Measurements from ENCODE around the gene SLC35G6.
"Not testable (repeated sequence)": the region's sequence is repeated elsewhere in the genome, so short reads cannot be mapped to it uniquely, and the experiment has no call there.

SLC35G6 gene

DNA sequence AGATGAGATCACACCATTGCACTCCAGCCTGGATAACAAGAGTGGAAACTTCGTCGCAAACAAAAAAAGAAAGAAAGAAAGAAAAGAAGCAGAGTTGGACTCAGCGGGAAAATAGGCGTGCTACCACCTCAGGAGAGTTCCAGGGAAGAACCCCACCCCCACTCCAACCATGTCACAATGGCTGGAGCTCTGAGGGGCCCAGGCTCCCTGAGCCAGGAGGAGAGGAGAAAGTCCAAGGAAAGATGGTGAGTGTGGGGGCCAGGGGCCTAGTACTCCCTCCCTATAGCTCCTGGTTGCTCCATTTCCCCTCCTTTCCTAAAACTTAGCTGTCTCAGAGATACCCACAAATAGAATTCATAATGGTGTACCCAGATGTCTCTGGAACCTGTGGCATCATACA is at the start of gene SLC35G6:
SLC35G6 (plus strand) TSS at position 172 of the 400 bp plus-strand sequence; CDS start at position 243, 71 bp downstream.
- DNase-seq (ENCODE audit: low read depth in 2 of 2) = not testable (repeated sequence)

DNA sequence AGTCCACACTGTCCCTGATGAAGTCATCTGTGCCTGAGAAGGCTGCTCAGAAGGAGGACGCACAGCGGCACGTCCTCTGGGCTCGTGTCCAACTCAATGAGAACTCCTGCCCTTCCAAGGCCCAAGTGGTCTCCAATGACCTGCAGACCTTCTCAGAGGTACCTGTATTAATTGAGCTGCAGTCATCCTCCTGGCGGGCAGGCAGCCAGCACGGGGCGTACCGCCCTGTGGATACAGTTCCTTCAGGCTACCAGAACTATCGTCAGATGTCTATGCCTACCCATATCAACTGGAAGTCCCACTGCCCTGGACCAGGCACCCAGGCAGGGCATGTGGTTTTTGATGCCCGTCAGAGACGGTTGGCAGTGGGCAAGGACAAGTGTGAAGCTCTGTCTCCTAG is 49.0 kb upstream of the SLC35G6 start:
- DNase-seq (ENCODE audit: low read depth in 2 of 2) = no peak

DNA sequence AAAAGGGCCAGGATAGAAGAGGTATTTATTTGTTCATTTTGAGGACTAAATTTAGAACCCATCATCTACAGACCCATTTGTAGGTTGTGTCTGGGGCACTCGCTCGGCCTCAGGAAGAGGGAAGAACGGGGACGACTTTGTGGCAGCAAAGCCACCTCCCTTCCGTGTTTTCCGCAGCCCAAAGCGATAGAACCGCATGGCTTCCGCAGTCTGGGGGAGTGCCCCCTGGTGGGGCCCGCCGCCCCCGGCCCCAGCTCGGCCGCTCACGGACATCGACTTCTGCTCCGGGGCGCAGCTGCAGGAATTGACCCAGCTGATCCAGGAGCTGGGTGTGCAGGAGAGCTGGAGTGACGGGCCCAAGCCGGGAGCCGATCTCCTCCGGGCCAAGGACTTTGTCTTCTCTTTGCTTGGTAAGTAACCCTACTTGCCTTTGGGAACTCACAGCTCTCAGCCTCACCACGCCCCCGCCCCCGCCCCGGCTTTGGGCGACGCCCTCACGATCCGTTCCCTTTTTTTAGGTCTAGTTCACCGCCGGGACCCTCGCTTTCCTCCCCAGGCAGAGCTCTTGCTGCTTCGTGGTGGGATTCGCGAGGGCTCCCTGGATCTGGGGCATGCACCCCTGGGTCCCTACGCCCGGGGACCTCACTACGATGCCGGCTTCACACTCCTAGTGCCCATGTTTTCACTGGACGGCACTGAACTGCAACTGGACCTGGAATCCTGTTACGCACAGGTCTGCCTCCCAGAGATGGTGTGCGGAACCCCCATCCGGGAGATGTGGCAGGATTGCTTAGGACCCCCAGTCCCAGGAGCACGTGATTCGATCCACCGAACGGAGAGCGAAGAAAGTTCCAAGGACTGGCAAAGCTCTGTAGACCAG is 45.3 kb upstream of the SLC35G6 start:
- no peak for DNase-seq (ENCODE audit: low read depth in 2 of 2)

DNA sequence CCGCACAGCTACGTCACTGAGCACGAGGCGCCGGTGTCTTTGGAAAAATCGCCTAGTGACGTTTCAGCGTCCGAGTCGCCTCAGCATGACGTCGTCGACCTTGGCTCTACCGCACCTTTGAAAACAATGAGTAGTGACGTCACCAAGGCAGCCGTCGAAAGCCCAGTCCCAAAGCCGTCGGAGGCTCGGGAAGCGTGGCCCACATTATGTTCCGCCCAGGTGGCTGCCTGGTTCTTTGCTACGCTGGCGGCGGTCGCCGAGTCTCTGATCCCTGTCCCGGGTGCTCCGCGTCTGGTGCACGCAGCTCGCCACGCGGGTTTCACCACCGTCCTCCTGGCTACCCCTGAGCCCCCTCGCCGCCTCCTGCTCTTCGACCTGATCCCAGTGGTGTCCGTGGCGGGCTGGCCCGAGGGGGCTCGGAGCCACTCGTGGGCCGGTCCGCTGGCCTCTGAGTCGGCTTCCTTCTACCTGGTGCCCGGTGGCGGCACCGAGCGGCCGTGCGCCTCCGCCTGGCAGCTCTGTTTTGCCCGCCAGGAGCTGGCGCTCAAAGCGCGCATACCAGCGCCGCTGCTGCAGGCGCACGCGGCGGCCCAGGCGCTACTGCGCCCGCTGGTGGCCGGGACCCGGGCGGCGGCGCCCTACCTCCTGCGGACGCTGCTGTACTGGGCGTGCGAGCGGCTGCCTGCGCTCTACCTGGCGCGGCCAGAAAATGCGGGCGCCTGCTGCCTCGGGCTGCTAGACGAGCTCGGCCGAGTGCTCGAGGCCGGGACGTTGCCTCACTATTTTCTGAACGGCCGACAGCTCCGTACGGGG is 44.5 kb upstream of the SLC35G6 start:
- DNase-seq (ENCODE audit: low read depth in 2 of 2) = no peak

DNA sequence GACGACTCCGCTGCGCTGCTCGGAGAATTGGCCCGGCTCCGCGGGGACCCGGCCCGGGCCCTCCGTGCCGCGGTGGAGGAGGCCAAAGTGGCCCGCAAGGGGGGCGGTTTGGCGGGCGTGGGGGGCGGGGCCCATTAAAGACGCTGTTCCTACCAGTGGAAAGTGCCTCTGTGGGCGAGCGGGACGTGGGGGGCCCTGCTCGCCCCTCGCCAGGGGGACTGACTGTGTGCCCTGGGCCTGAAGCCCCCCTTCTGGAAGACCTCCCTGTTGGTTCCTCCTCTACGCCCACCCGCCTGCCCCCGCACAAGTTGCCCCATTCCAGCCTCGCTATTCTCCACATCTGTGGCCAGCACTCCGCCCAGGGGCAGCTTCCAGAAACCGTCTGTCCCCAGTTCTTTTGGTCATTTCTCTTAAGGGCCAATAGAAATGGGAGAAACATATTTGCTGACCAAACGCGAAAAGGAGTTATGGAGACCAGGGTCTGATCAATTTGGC is 43.8 kb upstream of the SLC35G6 start:
- no peak for DNase-seq (ENCODE audit: low read depth in 2 of 2)

DNA sequence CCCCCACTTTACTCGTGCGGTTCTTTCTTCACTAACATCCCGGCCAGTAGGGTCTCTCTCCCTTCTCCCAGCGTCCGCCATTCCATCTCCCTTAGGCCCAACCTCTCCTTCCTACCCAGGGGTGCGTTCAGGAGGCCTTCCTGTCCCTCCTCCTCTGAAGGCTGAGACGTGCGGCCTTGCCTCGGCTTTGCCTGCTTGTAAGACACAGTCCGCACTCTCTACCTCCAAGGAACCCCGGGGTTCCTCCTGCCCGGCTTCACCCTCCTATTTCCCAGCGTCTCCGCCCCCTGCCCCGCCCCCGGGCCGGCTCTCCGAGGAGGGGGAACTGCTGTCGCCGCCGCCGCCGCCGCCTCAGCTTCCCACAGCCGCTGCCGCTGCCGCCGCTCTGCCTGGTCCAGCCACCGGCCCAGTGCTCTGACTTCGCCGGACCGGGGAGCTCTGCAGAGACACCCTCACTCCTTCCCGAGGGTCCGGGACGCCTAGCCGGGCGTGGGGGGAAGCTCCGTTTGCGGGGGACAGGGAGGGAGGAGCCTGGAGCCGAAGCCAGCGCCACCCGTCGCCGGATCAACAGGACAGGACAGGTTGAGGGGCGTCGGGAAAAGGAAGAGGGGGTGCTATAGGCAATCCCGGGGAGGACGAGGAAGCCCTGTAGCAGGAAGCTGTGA is 43.2 kb upstream of the SLC35G6 start:
- no peak for DNase-seq (ENCODE audit: low read depth in 2 of 2)

DNA sequence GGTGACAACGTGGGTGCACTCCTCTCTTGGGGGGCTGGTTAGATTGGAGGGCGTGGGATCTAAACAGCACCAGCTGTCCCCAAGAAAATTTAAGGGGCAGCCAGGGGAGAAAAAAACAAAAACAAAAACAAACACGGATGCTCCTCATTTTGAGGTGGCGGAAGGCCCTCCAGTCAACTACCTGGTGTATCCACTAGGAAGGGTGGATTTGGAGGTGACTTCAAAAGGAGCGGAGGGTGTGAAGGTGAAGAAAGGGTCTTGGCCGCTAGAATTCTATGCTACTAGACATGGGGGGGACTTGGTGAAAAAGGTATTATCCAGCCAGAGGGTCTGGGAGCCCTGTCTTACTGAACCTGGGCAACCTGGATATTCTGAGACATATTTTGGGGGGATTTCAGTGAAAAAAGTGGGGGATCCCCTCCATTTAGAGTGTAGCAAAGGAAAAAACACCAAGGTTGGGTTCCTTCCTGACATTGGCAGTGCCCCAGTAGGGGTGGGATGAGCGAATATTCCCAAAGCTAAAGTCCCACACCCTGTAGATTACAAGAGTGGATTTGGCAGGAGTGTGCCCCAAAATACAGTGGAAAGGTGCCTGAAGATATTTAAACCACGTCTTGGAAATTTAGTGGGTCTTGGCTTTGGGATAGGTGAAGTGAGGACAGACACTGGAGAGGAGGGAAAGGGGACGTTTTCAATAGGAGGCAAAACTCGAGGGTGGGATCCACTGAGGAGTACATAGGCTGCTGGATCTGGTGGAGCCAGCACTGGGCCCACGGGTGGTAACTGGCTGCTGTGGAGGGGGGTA is 42.4 kb upstream of the SLC35G6 start:
- no peak for DNase-seq (ENCODE audit: low read depth in 2 of 2)

DNA sequence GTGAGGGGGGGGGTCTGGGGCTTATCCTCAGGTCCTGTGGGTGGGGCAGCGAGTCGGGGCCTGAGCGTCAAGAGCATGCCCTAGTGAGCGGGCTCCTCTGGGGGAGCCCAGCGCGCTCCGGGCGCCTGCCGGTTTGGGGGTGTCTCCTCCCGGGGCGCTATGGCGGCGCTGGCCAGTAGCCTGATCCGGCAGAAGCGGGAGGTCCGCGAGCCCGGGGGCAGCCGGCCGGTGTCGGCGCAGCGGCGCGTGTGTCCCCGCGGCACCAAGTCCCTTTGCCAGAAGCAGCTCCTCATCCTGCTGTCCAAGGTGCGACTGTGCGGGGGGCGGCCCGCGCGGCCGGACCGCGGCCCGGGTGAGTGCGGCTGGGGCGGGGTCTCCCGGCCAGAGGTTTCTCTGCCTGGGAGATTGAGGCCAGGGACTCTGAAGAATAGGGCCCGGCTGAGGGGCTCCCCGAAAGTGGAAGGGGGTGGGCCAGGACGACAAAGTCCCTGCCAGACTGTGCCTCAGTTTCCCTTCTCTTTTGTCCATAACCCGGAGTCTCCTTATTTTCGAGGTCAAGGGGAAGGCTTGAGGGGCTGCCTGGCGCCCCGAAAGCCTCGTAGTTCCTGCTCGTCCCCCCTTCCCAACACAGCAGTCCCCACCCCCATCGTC is 41.7 kb upstream of the SLC35G6 start, which contains the start of gene FGF11:
FGF11 (plus strand) TSS at position 51 of the 651 bp plus-strand sequence; CDS start at position 160, 109 bp downstream.
- DNase-seq (ENCODE audit: low read depth in 2 of 2) = no peak

DNA sequence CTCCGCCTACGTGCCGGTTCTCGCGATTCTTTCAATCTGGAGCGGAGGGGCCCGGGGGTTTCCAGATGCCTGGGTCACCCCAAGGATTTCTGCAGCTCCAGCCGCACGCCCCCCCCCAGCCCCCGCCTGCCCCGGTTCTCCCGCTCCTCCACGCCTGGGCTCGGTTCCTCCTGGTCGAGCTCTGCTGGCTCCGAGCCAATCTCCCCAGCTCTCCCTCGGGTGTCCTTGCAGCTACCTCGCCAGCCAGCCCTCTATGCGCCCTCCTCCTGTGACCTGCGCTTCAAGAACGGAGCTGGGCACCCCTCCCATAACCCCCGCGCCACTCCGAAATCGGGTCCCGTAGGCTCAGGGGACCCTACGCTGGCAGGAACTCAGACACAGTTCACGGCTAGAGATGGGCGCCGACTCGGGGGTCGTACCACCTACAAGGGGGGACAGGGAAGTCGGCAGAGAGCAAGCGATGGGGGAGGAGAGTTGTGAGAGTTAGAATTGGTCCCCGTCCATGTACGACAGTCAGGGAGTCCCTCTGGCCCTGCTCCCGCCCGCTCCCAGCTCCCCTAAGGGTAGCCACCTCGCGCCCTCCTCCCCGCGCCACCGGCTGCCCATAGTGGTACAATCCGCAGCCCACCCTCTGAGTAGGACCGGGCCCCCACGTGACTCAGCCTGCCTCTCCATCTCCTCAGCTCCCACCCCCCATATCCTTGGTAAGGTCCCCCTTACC is 41.0 kb upstream of the SLC35G6 start:
- DNase-seq (ENCODE audit: low read depth in 2 of 2) = no peak

DNA sequence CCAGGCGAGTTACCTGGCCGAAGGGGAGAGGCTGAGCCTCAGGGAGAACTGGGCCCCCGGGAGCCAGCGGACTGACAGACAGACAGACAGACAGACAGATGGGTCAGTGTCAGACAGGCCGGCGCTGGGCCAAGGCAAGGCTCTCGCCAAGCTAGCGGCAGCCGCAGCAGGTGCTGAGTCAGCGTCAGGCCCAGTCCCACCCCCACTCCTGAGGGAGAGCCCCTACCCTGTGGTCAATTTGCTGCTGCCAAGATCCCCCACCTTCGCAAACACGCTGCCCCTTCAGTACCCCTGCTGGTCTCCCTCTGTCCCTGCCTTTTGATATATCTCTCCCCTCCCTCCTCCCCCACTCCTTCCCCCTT is 40.4 kb upstream of the SLC35G6 start:
- DNase-seq (ENCODE audit: low read depth in 2 of 2) = no peak

DNA sequence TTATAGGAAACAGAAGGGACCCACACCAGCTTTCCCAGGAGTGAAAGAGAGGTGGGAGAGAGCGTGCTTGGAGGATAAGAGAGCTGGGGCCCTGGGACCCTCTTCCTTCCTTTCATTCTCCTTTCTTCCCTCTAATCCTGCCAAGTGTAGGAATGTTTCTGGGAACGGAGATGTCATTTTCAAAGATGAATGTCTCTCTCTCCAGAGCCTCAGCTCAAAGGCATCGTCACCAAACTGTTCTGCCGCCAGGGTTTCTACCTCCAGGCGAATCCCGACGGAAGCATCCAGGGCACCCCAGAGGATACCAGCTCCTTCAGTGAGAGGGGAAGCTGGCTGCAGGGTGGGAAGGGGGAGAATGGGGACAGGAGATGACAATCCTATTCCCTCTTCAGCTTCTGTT is 40.0 kb upstream of the SLC35G6 start:
- no peak for DNase-seq (ENCODE audit: low read depth in 2 of 2)

DNA sequence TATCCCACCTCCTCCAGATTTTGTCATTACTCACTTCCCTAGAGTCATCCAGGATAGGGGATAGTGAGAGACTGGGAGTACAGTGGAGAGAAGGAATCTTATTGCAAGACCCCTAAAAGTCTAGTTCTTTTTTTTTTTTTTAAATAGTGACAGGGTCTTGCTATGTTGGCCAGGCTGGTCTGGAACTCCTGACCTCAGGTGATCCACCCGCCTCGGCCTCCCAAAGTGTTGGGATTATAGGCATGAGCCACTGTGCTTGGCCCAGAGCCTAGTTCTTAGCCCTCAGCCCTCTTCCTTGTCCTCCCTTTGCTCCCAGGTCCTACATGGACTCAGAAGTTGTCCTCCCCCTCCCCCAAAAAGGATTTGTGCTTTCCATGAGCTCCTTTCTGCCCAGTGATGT is 39.1 kb upstream of the SLC35G6 start:
- DNase-seq (ENCODE audit: low read depth in 2 of 2) = no peak

DNA sequence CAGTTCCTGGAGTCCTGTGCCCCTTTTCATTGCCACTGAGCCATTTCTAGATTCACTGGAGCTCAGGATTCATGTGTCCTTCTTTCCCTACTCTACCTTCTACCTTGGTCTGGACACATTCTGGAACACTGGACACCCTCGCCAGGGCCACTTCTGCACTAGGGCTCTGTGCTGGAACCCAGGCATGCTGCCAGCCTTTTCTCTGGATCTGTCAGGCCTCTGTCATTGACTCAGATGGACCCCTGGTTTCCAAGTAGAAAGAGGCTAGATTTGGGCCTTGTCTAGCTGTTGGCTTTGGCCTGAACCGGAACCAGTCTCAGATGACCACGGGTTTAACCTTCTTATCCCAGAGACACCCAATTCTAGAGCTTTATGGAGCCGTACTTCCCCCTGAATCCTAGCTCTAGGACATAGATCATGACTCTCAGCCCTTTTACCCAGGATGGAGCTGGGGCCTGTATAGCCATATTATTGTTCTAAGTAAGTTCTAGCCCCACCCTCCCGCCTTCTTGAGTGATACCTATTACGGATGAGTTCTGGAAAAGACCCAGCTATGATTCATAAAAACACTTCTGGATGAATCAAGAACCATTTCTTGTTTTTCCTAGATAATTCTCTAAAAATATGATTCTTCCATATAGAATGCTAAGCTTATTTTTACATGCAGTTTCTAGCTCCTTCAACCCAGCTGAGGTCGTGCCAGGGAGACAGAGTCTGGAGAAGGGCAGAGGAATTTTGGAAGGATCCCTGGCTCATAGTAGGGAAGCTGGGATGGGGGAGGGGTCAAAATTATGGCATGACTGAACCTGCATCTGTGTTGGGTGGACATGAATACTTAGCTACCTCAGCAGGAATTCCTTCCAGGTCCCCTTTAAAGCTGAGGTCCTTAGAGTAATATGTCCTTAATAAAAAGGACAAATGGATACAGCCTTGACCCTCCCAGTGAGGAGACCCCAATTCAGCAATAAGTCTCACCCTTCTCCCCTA is 37.5 kb upstream of the SLC35G6 start:
- DNase-seq (ENCODE audit: low read depth in 2 of 2) = no peak

DNA sequence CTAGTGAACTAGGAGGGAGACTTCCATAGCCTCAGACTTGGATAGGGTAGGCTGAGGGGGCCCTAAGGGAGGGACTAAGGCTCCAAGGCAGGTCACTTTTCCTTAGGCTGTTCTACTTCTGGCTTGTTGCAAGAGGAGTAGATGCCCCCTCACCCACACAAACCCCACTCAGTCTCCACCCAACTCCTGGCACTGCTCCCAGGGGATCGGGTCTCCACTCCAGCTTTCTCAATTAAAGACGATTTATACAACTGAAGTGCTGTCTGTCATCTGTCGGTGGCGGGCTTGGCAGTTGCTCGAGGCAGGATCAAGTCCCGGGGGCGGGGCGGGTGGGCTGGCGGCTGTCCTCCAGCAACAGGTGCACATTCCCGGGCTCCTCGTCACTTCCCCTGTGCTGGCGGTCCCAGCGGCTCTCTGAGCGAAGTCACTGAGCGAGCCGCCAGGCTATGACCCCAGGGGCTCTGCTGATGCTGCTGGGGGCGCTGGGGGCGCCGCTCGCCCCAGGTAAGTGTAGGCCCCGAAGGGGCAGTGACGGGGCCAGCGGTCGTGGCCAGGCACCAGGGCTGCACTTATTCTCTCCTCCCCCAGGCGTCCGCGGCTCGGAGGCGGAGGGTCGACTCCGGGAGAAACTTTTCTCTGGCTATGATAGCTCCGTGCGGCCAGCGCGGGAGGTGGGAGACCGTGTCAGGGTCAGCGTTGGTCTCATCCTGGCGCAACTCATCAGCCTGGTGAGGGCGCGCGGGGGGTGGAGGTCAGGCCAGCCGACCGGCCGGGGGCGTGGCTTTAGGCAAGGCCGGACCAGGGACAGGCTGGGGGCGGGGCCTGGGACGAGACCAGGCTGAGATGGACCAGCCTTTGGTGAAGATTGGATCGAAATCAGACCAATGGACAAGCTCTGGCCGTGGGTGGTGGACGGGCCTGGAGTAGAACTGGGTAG is 36.3 kb upstream of the SLC35G6 start, which contains the start of gene CHRNB1:
CHRNB1 (plus strand) TSS at position 380 of the 937 bp plus-strand sequence; CDS start at position 447, 67 bp downstream.
- DNase-seq (ENCODE audit: low read depth in 2 of 2) = no peak

DNA sequence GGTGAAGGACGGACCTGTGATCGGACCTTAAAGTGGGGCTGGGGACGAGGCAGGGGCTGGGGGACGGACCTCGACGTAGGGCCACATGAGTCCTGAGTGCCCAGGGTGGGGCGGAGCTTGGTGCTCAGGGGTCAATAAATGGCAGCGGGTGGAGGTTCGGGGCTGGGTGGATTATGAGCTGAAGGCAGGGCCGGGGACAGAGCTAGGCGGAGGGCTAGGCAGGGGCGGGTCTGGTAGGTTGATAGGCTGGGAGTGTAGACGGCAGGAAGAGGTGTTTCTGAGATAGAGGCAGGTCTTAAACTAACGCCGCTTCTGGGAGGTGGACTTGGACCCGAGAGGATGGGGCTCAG is 35.7 kb upstream of the SLC35G6 start:
- no peak for DNase-seq (ENCODE audit: low read depth in 2 of 2)

DNA sequence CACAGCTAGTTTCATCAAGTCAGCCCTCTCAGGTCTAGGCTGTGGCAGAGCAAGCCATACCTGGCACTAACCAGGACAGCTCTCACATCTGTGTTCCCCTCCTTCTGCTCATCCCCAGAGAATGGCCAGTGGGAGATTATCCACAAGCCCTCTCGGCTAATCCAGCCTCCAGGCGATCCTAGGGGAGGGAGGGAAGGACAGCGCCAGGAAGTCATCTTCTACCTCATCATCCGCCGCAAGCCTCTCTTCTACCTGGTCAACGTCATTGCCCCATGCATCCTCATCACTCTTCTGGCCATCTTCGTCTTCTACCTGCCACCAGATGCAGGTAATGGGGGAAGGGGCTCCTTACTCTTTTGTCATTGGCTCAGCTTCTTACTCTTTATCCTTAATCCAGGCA is 32.8 kb upstream of the SLC35G6 start:
- DNase-seq (ENCODE audit: low read depth in 2 of 2) = no peak

DNA sequence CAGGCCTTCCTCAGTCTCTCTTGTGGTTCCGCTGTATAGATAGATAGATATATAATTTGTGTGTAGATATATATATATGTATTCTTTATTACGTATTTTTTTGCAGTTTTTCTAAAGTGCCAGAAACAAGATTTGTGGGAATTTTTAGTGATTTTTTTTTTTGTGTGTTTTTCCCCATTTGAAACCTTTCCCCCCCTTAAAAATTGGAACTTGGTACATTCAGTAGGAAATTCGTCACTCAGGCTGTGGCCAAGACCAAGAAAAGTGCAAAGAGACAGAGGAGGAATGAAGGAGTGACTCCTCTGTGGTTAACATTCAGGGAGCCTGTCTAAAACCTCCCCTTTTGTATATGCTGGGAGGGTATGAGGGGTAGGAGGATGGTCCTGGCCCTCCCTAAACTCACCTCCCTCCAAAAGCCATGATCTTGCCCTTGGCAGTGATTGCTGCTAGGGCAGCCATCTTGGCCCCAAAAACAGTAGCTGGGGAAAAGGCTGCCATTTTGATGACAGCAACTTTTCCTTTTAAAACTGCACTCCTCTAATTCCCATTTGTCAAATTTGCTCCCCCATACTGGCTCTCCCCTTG is 21.2 kb upstream of the SLC35G6 start:
- no peak for DNase-seq (ENCODE audit: low read depth in 2 of 2)

All from fibroblast of skin of left biceps (primary cell).